ENCODE results near the gene GABRA6. TPM values are rescaled to one million over a fixed set of nuclear protein-coding genes. Genes with fewer than 3 reads are reported as not detected.

Gene GABRA6
- total RNA-seq, 6 donors from 2014 or later = not detected

- H3K4me3 ChIP-seq = no peak overlapping the region
- H3K27ac ChIP-seq = no peak overlapping the region
- DNase-seq (no peak), ATAC-seq (ENCODE audit: low FRiP score in 2 of 2) (no peak)
- H3K4me1 ChIP-seq = no peaks in the 10 kb centered on the region
- H3K36me3 ChIP-seq = no peaks in the 10 kb centered on the region
- TF ChIP-seq EP300 (IDR thresholded peaks at IDR 0.05) (no peak), CTCF (IDR thresholded peaks at IDR 0.05) (no peak), POLR2A (IDR thresholded peaks at IDR 0.05) (no peak), POLR2AphosphoS5 (IDR thresholded peaks at IDR 0.05) (no peak)
- 82 to 87% methylated on average over 10 of the region's 10 CpGs for WGBS, 2 donors
- peaks cover 0 to 3% (median 0%) of the 10 kb centered on the region in 4 donors for H3K9me3 ChIP-seq
- H3K27me3 ChIP-seq = no peaks in the 10 kb centered on the region
Observed at GRCh38 chr5:161751265-161751664, 65.7 kb downstream of the GABRA6 start.

Other genes with a start within 250 kb of the GABRA6 start
- gene GABRB2, start 139.0 kb upstream of the GABRA6 start, total RNA-seq = 1 to 10 TPM in 2 of 6 donors, under 1 TPM in 3, not detected in 1; 0.39 to 1.5 (median 0.63) TPM
- gene GABRA1, start 162.4 kb downstream of the GABRA6 start, total RNA-seq = not detected

Data from upper lobe of left lung (tissue), 6 donors.